ENCODE measurements around the gene ZMYND10.
"Not testable (repeated sequence)": the region's sequence is repeated elsewhere in the genome, so short reads cannot be mapped to it uniquely, and the experiment has no call there.

- TF ChIP-seq CTCF (optimal IDR thresholded peaks at IDR 0.05 in 1 of 3, IDR thresholded peaks at IDR 0.05 in 1 of 3, conservative IDR thresholded peaks at IDR 0.05 in 1 of 3; ENCODE audit: extremely low read depth in 1 of 3, insufficient read depth in 2 of 3, low read length in 3 of 3); EZH2 (IDR thresholded peaks at IDR 0.05; ENCODE audit: low read length): not testable (repeated sequence)
These were observed 33.5 kb downstream of the ZMYND10 start for GRCh38 chr3:50312041-50312440.
